CD4-positive, alpha-beta T cell treated with Interferon gamma for 1 hour (primary cell): ENCODE data around the gene CACHD1.
"Not testable (repeated sequence)": the region's sequence is repeated elsewhere in the genome, so short reads cannot be mapped to it uniquely, and the experiment has no call there.

Source experiments
- DNase-seq: peaks from one replicate; pipeline ENCODE4 v3.0.0-alpha.2; 2020

The CACHD1 gene

DNA sequence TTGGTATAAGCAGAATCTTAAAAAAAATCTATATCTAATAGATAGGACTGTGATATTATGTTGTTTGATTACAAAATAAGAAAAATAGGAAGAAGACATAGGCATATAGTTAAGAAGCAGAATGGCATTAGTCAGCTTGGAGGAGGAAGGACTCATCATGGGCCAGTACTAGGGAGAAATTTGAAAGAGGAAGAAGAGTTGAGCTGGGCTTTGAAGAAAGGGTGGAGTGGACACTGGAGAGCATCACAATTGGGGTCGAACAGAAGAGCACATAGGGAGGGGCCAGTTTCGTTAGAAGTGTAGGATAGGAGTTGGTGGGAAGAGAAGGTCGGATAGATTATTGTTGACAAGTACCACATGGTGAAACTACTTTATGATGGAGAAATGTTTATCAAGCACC is 129.3 kb downstream of the CACHD1 start:
- DNase-seq, result no peak

DNA sequence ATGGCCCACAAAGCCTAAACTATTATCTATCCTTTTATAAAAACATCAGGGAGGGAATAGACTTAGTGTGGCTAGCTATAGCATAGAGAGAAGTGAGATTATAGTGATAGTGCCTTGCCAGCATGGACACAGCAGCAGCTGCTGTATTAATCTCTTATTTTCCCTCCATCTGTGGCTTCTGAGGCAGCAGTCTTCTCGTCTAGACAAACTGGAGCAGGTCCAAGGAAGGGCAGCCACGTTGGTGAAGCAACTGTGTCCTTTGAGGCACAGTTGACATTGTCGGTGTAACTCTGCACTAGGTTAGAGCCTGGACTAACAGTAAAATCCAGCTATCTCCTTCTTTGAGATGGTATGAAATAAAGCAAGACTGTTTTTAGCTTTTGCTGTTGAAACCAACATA is 131.3 kb downstream of the CACHD1 start:
- DNase-seq, result no peak

- DNase-seq, result no peak
Measured at GRCh38 chr1:64608005-64608650, 138.2 kb downstream of the CACHD1 start.

DNA sequence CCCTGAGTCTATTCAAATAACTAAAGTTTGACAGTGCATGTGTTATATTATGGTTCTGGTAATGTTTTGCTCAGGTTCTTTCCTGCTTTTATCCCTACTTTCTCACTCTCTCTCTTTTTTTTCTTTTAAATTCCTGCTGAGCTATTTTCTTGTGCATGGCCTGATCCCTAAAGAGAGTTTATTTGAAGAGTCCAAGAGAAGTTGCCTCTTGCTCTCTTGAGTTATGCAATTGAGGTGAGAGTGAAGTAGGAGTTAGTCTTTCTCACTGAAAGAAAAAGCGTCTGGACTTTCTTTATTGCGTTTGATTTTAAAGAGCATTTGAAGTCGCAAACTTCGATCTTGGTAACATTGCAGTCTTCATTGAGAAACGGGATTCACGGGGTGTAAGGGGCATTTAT is 138.7 kb downstream of the CACHD1 start:
- no peak for DNase-seq

- not testable (repeated sequence) for DNase-seq
Measured at GRCh38 chr1:64610950-64611349, 141.0 kb downstream of the CACHD1 start.

DNA sequence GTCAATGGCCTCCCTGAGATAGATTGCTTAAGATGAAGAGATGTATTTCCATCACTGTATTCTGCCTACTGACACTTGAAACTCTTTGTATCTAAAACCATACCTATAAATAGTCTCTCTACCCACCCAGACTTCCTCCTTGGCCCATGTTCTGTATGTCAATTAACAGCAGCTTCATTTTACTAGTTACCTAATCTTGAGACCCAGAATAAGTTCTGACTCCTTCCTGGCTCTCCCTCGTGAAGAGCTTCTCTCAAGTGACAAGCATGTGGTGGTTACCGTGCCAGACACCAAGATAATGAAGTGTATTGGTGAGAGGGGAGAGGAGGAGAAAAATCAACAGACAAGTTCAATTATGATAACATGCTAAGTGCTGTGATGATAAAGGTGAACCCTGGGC is 146.1 kb downstream of the CACHD1 start:
- DNase-seq, result no peak

DNA sequence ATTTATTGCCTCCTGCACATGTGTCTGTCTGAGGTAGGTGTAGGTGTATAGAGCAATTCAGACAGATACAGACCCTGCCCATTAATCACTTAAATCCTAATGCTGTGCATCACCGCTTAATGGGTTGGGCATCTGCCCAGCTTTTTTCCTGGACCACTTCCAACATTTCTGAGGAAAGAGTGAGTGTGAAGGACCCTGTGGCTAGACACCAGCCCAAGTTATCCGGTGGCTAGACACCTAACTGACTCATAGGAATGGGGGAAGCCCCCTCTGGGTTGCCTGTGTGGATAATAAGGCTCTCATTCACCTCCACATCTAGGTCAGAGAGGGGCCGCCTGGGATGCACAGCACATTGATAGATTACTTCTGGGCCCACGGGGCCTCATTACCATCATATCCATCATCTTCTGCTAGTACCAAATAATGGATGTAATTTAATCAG is 153.8 kb downstream of the CACHD1 start:
- no peak for DNase-seq

DNA sequence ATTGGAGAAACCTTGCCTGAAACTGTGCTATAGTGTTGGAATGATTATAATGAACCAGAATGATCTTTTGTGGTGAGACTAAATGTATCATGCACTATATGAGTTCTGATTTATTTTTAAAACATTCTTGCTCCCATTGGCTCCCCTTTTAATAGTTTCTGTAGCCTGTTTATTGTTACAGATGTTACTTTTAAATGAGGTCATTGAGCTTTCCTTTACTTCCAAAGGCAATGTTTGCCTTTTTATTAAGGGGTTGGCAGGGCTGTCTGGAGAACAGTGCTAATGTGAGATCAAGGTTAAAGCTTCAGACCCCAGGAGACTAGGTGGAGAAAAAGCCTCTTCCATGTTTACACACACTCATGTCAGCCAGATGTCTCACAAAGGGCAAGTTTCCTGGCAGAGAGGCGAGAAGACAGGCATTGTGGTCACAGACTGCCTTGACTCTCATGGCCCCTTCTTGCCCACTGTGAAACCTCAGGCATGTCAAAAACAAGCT is 154.3 kb downstream of the CACHD1 start:
- no peak for DNase-seq

GRCh38 chr1:64624808-64625207 is 154.9 kb downstream of the CACHD1 start:
- no peak for DNase-seq

- no peak for DNase-seq
Measured at GRCh38 chr1:64630611-64631010, 160.7 kb downstream of the CACHD1 start.

- no peak for DNase-seq
Measured at GRCh38 chr1:64631346-64632034, 161.6 kb downstream of the CACHD1 start.

GRCh38 chr1:64632936-64633335 is 163.0 kb downstream of the CACHD1 start:
- DNase-seq, result no peak

GRCh38 chr1:64645735-64646134 is 175.8 kb downstream of the CACHD1 start:
- no peak for DNase-seq

- DNase-seq, result no peak
Measured at GRCh38 chr1:64650411-64650810, 180.5 kb downstream of the CACHD1 start.

- no peak for DNase-seq
Measured at GRCh38 chr1:64651841-64652240, 181.9 kb downstream of the CACHD1 start.

DNA sequence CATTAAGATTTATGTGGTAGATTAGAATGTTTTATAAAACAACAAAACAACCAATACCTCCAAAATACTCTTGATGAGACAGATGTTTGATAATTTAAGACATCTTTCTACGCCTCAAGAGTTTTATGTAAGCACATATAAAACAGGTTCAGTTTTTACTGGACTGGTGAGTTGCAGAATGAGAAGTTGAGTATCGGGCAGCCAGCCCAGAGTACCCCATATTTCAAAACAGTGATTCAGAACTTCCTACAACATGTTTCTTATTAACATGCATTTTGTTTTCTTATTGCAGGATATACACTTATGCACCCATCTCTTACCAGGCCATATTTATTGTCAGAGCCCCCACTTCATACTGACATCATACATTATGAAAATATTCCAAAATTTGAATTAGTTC is 183.5 kb downstream of the CACHD1 start:
- no peak for DNase-seq

GRCh38 chr1:64654519-64655341 is 184.8 kb downstream of the CACHD1 start:
- DNase-seq, result no peak

DNA sequence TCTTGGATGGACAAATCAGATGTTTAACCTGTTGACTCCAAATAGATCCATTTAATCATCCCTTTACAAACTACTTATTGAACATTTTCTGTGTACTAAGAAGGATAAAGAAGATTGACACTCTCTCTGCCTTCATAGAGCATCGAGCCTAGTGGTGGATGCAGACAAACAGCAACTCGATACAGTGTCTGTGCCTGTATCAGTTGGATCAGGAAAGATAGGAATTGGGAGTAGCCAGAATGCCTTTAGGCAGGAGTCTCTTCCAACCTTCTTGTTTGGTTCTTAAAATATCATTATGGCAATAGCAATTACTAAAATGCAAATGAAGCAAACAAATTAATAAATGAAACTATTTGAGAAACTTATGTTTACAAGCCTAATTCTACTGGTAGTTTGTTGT is 185.9 kb downstream of the CACHD1 start:
- DNase-seq, result no peak

DNA sequence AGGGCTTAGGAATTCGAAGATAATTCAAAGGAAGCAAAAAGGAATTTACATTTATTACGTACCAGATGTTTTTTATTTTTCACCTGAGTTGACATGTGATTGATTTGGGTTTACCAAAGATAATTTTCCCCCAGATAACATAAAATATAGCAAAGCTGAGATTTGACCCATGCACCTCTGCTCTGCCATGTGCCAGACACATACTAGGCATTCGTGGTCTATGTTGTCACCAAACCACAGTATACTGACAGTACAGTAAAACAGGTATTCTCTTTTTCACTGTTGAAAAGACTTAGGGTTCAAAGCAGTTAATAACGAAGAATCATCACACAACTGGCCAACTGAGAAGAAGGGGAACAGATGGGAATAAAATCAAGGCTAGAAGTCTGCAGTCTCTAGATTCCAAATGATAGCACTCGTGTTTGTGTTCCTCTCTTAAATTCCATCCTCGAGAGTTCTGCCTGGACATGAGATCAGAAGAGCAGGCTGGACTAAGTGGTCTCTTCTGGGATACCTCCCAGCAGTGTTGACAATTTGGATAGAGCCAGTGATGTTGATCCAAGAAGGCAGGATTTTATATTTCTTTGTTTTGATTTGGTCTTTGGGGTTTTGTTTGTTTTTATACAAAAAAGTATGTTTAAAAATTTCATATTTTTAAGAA is 189.7 kb downstream of the CACHD1 start:
- no peak for DNase-seq

GRCh38 chr1:64663668-64664067 is 193.7 kb downstream of the CACHD1 start:
- no peak for DNase-seq

- DNase-seq, result no peak
Measured at GRCh38 chr1:64664299-64664698, 194.4 kb downstream of the CACHD1 start.

DNA sequence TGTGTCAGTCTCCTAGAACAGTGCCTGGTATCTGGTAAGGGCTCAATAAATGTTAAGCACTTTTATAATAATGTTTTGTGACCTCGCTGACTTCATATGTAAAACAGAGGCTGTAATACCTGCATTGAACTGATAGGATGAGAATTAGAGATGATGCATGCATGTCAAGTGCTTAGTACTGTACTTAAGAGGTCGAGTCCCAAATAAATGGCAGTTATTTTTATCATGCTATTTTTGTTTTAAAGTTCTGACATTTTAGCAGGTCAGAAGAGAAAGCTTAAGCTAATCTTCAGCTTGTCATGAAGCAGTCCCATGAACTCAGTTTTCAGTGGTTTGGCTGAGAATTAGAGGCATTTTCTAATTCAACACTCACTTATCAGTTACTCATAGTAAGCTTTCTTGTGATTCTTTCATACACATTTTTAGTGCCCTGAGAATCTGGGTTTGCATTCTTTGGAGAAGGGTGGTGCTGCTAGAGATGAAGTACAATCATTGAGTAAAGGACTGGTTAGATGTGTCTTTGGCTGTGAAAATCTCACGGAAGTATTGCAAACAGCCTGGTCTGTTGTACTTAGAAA is 199.3 kb downstream of the CACHD1 start:
- DNase-seq, result no peak
